GM21717 (cell line): ENCODE measurements around the gene CLCN1.
"Not testable (repeated sequence)": the region's sequence is repeated elsewhere in the genome, so short reads cannot be mapped to it uniquely, and the experiment has no call there.

ENCODE experiments used
- ATAC-seq: cut with Tn5 transposase; IDR thresholded peaks from one replicate; pipeline ENCODE4 v1.9.1; 2021; ENCODE audit warnings: mild to moderate bottlenecking, moderate library complexity; ENCODE audit not compliant: unreplicated experiment

Gene CLCN1

GRCh38 chr7:143383642-143383957 is 67.7 kb downstream of the CLCN1 start:
- ATAC-seq: no peak

GRCh38 chr7:143384148-143384547 is 68.2 kb downstream of the CLCN1 start:
- no peak for ATAC-seq

- no peak for ATAC-seq
Observed at GRCh38 chr7:143384661-143385631, 69.0 kb downstream of the CLCN1 start.

GRCh38 chr7:143385891-143386781 is 70.2 kb downstream of the CLCN1 start:
- no peak for ATAC-seq

- ATAC-seq: no peak
Observed at GRCh38 chr7:143387156-143387975, 71.5 kb downstream of the CLCN1 start.

GRCh38 chr7:143388051-143388450 is 72.1 kb downstream of the CLCN1 start:
- no peak for ATAC-seq

GRCh38 chr7:143388491-143389101 is 72.7 kb downstream of the CLCN1 start:
- no peak for ATAC-seq

GRCh38 chr7:143389316-143390103 is 73.6 kb downstream of the CLCN1 start:
- ATAC-seq: no peak

- no peak for ATAC-seq
Observed at GRCh38 chr7:143390104-143390772, 74.3 kb downstream of the CLCN1 start.

GRCh38 chr7:143390773-143391317 is 74.9 kb downstream of the CLCN1 start:
- no peak for ATAC-seq

- ATAC-seq: no peak
Observed at GRCh38 chr7:143391462-143392404, 75.8 kb downstream of the CLCN1 start.

GRCh38 chr7:143392427-143392826 is 76.5 kb downstream of the CLCN1 start:
- not testable (repeated sequence) for ATAC-seq

GRCh38 chr7:143392875-143393266 is 77.0 kb downstream of the CLCN1 start:
- no peak for ATAC-seq

- no peak for ATAC-seq
Observed at GRCh38 chr7:143393267-143394041, 77.5 kb downstream of the CLCN1 start.

- ATAC-seq: no peak
Observed at GRCh38 chr7:143394068-143394467, 78.2 kb downstream of the CLCN1 start.

- ATAC-seq: no peak
Observed at GRCh38 chr7:143394777-143395176, 78.9 kb downstream of the CLCN1 start.
